OCI-LY7 (cell line): ENCODE measurements around the gene PCDHGA6. TPM values are rescaled to one million over a fixed set of nuclear protein-coding genes. Genes with fewer than 3 reads are reported as not detected.

Source experiments
- BruUV-seq: library from RNA; stranded (reverse); fragments of 400-500 nt; replicated peaks from 2 replicates; lab custom pipeline; 2021; lab: Mats Ljungman, UMichigan
- CTCF ChIA-PET: fragments of 300-600 bp; sonication (Branson Sonifier 250); formaldehyde crosslinking; loops from one replicate; lab custom pipeline; 2022; ENCODE audit warnings: antibody characterized with exemption; ENCODE audit not compliant: unreplicated experiment; lab: Charles Lee
- POLR2A ChIA-PET: fragments of 300-600 bp; sonication (Branson Sonifier 250); formaldehyde crosslinking; loops from one replicate; lab custom pipeline; 2022; ENCODE audit warnings: antibody characterized with exemption; lab: Charles Lee
- DNase-seq: peaks from one replicate; pipeline ENCODE4 v3.0.0-alpha.2; 2015; ENCODE audit warnings: low spot score
- H2AFZ ChIP-seq: fragments of 200-600 bp; sonication (generic), shearing (Covaris generic); 2 replicates; pipeline ENCODE4 v1.6.1; 2014; ENCODE audit warnings: mild to moderate bottlenecking, antibody characterized with exemption, low read length, moderate library complexity
- H3K27ac ChIP-seq: fragments of 200-600 bp; sonication (generic); 2 replicates; pipeline ENCODE4 v1.5.1; 2014; ENCODE audit warnings: mixed run types, low read depth, mild to moderate bottlenecking, moderate library complexity, low read length, inconsistent platforms; ENCODE audit not compliant: poor library complexity, severe bottlenecking
- H3K36me3 ChIP-seq: fragments of 200-600 bp; sonication (generic); 2 replicates; pipeline ENCODE4 v1.6.1; 2014; ENCODE audit warnings: mild to moderate bottlenecking, antibody characterized with exemption, low read length, moderate library complexity, mixed read lengths; ENCODE audit not compliant: insufficient read depth
- H3K4me1 ChIP-seq: fragments of 200-600 bp; sonication (generic); 2 replicates; pipeline ENCODE4 v1.5.1; 2014; ENCODE audit warnings: mild to moderate bottlenecking, low read length; ENCODE audit not compliant: insufficient read depth, poor library complexity, severe bottlenecking
- H3K4me2 ChIP-seq: fragments of 200-600 bp; sonication (generic); 2 replicates; pipeline ENCODE4 v1.6.1; 2014; ENCODE audit warnings: mild to moderate bottlenecking, low read length
- H3K4me3 ChIP-seq: fragments of 200-600 bp; sonication (generic); 2 replicates; pipeline ENCODE4 v1.5.1; 2014; ENCODE audit warnings: mild to moderate bottlenecking, low read depth, low read length; ENCODE audit not compliant: poor library complexity, severe bottlenecking
- H3K79me2 ChIP-seq: fragments of 200-600 bp; sonication (generic); 2 replicates; pipeline ENCODE4 v1.6.1; 2016; ENCODE audit warnings: low read depth, mild to moderate bottlenecking, low read length, moderate library complexity, mixed read lengths; ENCODE audit not compliant: insufficient read depth
- H3K9me2 ChIP-seq: fragments of 200-600 bp; sonication (generic); 2 replicates; pipeline ENCODE4 v1.6.1; 2016; ENCODE audit warnings: mild to moderate bottlenecking, low read length, mixed read lengths; ENCODE audit not compliant: insufficient read depth
- H3K9me3 ChIP-seq: fragments of 200-600 bp; sonication (generic); 2 replicates; pipeline ENCODE4 v1.6.1; 2014; ENCODE audit warnings: mild to moderate bottlenecking, mixed run types, low read length, mixed read lengths
- H4K20me1 ChIP-seq: fragments of 200-600 bp; sonication (generic); 2 replicates; pipeline ENCODE4 v1.6.1; 2014; ENCODE audit warnings: mild to moderate bottlenecking, antibody characterized with exemption, low read length, moderate library complexity, mixed read lengths; ENCODE audit not compliant: insufficient read depth
- CTCF ChIP-seq: fragments of 200-600 bp; sonication (generic); conservative IDR thresholded peaks from 2 replicates; pipeline ENCODE4 v1.5.1; 2014; ENCODE audit warnings: mild to moderate bottlenecking, antibody characterized with exemption, low read length, moderate library complexity, mixed read lengths
- EZH2phosphoT487 ChIP-seq: fragments of 200-600 bp; sonication (generic); IDR thresholded peaks from 2 replicates; pipeline ENCODE4 v1.6.1; 2018; ENCODE audit warnings: low read depth, borderline replicate concordance, mild to moderate bottlenecking, mixed run types, antibody characterized with exemption, low read length, moderate library complexity, mixed read lengths
- intact Hi-C: fragments of 100-400 bp; cut with micrococcal nuclease; formaldehyde crosslinking; loops from one replicate; pipeline ENCODE4 v1.10.0; 2022; ENCODE audit not compliant: unreplicated experiment
- total RNA-seq, 2 experiments: library from RNA; depleted of rRNA in 1 of 2; stranded (reverse); fragments of >200 nt in 1 of 2; shearing (Covaris generic) in 1 of 2; gene quantifications; 2 replicates each; pipeline ENCODE4 v1.2.3, GENCODE V29; 2014 to 2022

The PCDHGA6 gene
- total RNA-seq, 2 experiments from 2014 or later = 5.5 to 6.3 TPM

GRCh38 chr5:141382469-141383294, 9.0 kb downstream of the PCDHGA6 start, which contains the start of gene PCDHGA7:
Gene PCDHGA7 (plus strand): TSS chr5:141382742. CDS start chr5:141382900, 158 bp downstream.
- peak; percentile 76 for TF ChIP-seq CTCF
- TF ChIP-seq EZH2phosphoT487 = no peak
- POLR2A ChIA-PET = interaction anchor here (0.5 to 0.9 kb wide), 2 partner anchors 8 to 80 kb away, joined by 3 read pairs; no protein-coding TSS in a partner anchor
- Histone ChIP-seq H3K36me3 (no peaks in the 10 kb centered on the region), H2AFZ (peak within 1 kb of the TSS; percentile 57), H3K27ac (no peak within 1 kb of the TSS), H3K9me2 (no peaks in the 10 kb centered on the region), H3K4me3 (peak within 1 kb of the TSS; percentile 68), H3K4me2 (peak within 1 kb of the TSS; percentile 61), H3K79me2 (no peaks in the 10 kb centered on the region), H3K4me1 (no peaks in the 10 kb centered on the region), H4K20me1 (no peaks in the 10 kb centered on the region), H3K9me3 (no peaks in the 10 kb centered on the region)
- DNase-seq = peak; percentile 59
- BruUV-seq = TSS peak; percentile 35
- intact Hi-C loops = no loop called here
- CTCF ChIA-PET = interaction anchor here (0.7 kb wide), 2 partner anchors 33 to 181 kb away, joined by 3 to 5 read pairs; partner anchors contain the start of gene PCDHGB1

GRCh38 chr5:141383345-141383744, 9.7 kb downstream of the PCDHGA6 start:
- POLR2A ChIA-PET = no interaction called here
- intact Hi-C loops = no loop called here
- peak overlapping the region; percentile 61 for H3K4me2 ChIP-seq

More at GRCh38 chr5:141383345-141383744, 9.7 kb downstream of the PCDHGA6 start:
- BruUV-seq = no TSS peak
- H3K4me3 ChIP-seq = peak overlapping the region; percentile 68
- no peak overlapping the region for H3K27ac ChIP-seq
- H2AFZ ChIP-seq = peak overlapping the region; percentile 57; the same call in 1 of the 2 replicates
- DNase-seq = no peak
- TF ChIP-seq CTCF (no peak), EZH2phosphoT487 (no peak)
- H3K79me2 ChIP-seq = no peaks in the 10 kb centered on the region
- no peaks in the 10 kb centered on the region for H3K9me2 ChIP-seq
- H4K20me1 ChIP-seq = no peaks in the 10 kb centered on the region
- no peaks in the 10 kb centered on the region for H3K9me3 ChIP-seq
- no peaks in the 10 kb centered on the region for H3K4me1 ChIP-seq
- H3K36me3 ChIP-seq = no peaks in the 10 kb centered on the region
- CTCF ChIA-PET = interaction anchor here (0.7 kb wide), 2 partner anchors 33 to 181 kb away, joined by 3 to 5 read pairs; partner anchors contain the start of gene PCDHGB1
